A673 (cell line): ENCODE data around the gene NPAS2. TPM values are rescaled to one million over a fixed set of nuclear protein-coding genes. Genes with fewer than 3 reads are reported as not detected.

Experiments used
- BruUV-seq: library from RNA; stranded (reverse); fragments of 400-500 nt; replicated peaks from 2 replicates; lab custom pipeline; 2021; lab: Mats Ljungman, UMichigan
- CTCF ChIA-PET: fragments of 300-600 bp; sonication (Branson Sonifier 250); formaldehyde crosslinking; loops from one replicate; lab custom pipeline; 2022; ENCODE audit warnings: antibody characterized with exemption; lab: Charles Lee
- POLR2A ChIA-PET: fragments of 300-600 bp; sonication (Branson Sonifier 250); formaldehyde crosslinking; loops from one replicate; lab custom pipeline; 2022; ENCODE audit warnings: antibody characterized with exemption; ENCODE audit not compliant: low non-redundant PET; lab: Charles Lee
- DNase-seq: peaks from one replicate; pipeline ENCODE4 v3.0.0-alpha.2; 2015; ENCODE audit warnings: low spot score
- H3K27ac ChIP-seq: fragments of 200-600 bp; sonication (generic); 2 replicates; pipeline ENCODE4 v1.5.1; 2016; ENCODE audit warnings: mixed run types, low read depth, mild to moderate bottlenecking, mixed read lengths, antibody characterized with exemption, low read length; ENCODE audit not compliant: poor library complexity, severe bottlenecking
- H3K27me3 ChIP-seq: fragments of 200-600 bp; sonication (generic); replicated peaks from 2 replicates; pipeline ENCODE4 v1.6.1; 2017; ENCODE audit warnings: mixed run types, low read depth, mild to moderate bottlenecking, mixed read lengths, antibody characterized with exemption, low read length; ENCODE audit not compliant: insufficient read depth, poor library complexity
- H3K36me3 ChIP-seq: fragments of 200-600 bp; sonication (generic); 2 replicates; pipeline ENCODE4 v1.6.1; 2016; ENCODE audit warnings: mixed run types, mild to moderate bottlenecking, mixed read lengths, antibody characterized with exemption, low read length; ENCODE audit not compliant: insufficient read depth, poor library complexity, severe bottlenecking
- H3K4me1 ChIP-seq: fragments of 200-600 bp; sonication (generic); 2 replicates; pipeline ENCODE4 v1.6.1; 2017; ENCODE audit warnings: mixed run types, mild to moderate bottlenecking, mixed read lengths, antibody characterized with exemption, low read length; ENCODE audit not compliant: insufficient read depth, poor library complexity, severe bottlenecking
- H3K4me3 ChIP-seq: fragments of 200-600 bp; sonication (generic); 2 replicates; pipeline ENCODE4 v1.5.1; 2016; ENCODE audit warnings: low read depth, mixed run types, mild to moderate bottlenecking, mixed read lengths, low read length; ENCODE audit not compliant: poor library complexity, severe bottlenecking
- H3K9me3 ChIP-seq: fragments of 200-600 bp; sonication (generic); 2 replicates; pipeline ENCODE4 v1.6.1; 2016; ENCODE audit warnings: mixed run types, low read depth, mild to moderate bottlenecking, mixed read lengths, antibody characterized with exemption, low read length; ENCODE audit not compliant: poor library complexity, severe bottlenecking
- CTCF ChIP-seq: fragments of 300-800, 200-600 bp; sonication (generic); conservative IDR thresholded peaks from 2 replicates; pipeline ENCODE4 v1.5.1; 2017; ENCODE audit warnings: low read depth, mild to moderate bottlenecking, antibody characterized with exemption, low read length, moderate library complexity, mixed read lengths
- EZH2 ChIP-seq: fragments of 200-600 bp; sonication (generic); IDR thresholded peaks from 2 replicates; pipeline ENCODE4 v1.6.1; 2017; ENCODE audit warnings: borderline replicate concordance, low read depth, mild to moderate bottlenecking, mixed read lengths, antibody characterized with exemption, low read length; ENCODE audit not compliant: poor library complexity, severe bottlenecking
- intact Hi-C: fragments of 100-400 bp; cut with micrococcal nuclease; formaldehyde crosslinking; loops from one replicate; pipeline ENCODE4 v1.10.0; 2022; ENCODE audit not compliant: unreplicated experiment
- total RNA-seq: library from RNA; stranded (reverse); gene quantifications from 2 replicates; pipeline ENCODE4 v1.2.3, GENCODE V29; 2021

Gene NPAS2
- total RNA-seq, 1 experiment from 2014 or later, result 9.4 TPM

GRCh38 chr2:100978582-100979191 lies 158.7 kb downstream of the NPAS2 start:
- Histone ChIP-seq H3K9me3 (no peaks in the 10 kb centered on the region), H3K27ac (no peak overlapping the region), H3K36me3 (no peaks in the 10 kb centered on the region), H3K4me1 (no peaks in the 10 kb centered on the region), H3K4me3 (no peak overlapping the region), H3K27me3 (no peaks in the 10 kb centered on the region)
- POLR2A ChIA-PET, result no interaction called here
- CTCF ChIA-PET, result no interaction called here
- intact Hi-C loops, result no loop called here
- no TSS peak for BruUV-seq
- TF ChIP-seq CTCF, result no peak
- TF ChIP-seq EZH2, result no peak
- DNase-seq, result peak; percentile 54

- BruUV-seq, result no TSS peak
- intact Hi-C loops, result loop anchor here (5.0 kb wide), 1 partner anchor 718 kb away; no protein-coding TSS in a partner anchor
- DNase-seq, result no peak
- no peaks in the 10 kb centered on the region for H3K27me3 ChIP-seq
- ChIA-PET CTCF (no interaction called here), POLR2A (no interaction called here)
- no peak overlapping the region for H3K4me3 ChIP-seq
- no peaks in the 10 kb centered on the region for H3K36me3 ChIP-seq
- H3K27ac ChIP-seq, result no peak overlapping the region
- no peaks in the 10 kb centered on the region for H3K4me1 ChIP-seq
- TF ChIP-seq EZH2 (no peak), CTCF (no peak)
- no peaks in the 10 kb centered on the region for H3K9me3 ChIP-seq
Measured at GRCh38 chr2:100980046-100980445, 160.1 kb downstream of the NPAS2 start.

GRCh38 chr2:100981011-100981410 lies 161.1 kb downstream of the NPAS2 start:
- CTCF ChIA-PET, result no interaction called here
- intact Hi-C loops, result loop anchor here (5.0 kb wide), 1 partner anchor 719 kb away; no protein-coding TSS in a partner anchor
- no TSS peak for BruUV-seq

More at GRCh38 chr2:100981011-100981410, 161.1 kb downstream of the NPAS2 start:
- DNase-seq, result no peak
- no peak for TF ChIP-seq CTCF
- TF ChIP-seq EZH2, result no peak
- H3K9me3 ChIP-seq, result no peaks in the 10 kb centered on the region
- H3K27me3 ChIP-seq, result no peaks in the 10 kb centered on the region
- H3K27ac ChIP-seq, result no peak overlapping the region
- no peaks in the 10 kb centered on the region for H3K4me1 ChIP-seq
- H3K4me3 ChIP-seq, result no peak overlapping the region
- no peaks in the 10 kb centered on the region for H3K36me3 ChIP-seq
- POLR2A ChIA-PET, result no interaction called here
